Activated T-helper 1 cell treated with Interleukin-2 at 50 U/mL for 16 hours (primary cell): ENCODE measurements around the gene BPGM.

ENCODE experiments used
- DNase-seq: peaks from one replicate; pipeline ENCODE4 v3.0.0-alpha.2; 2020; ENCODE audit warnings: low read depth

Gene BPGM

DNA sequence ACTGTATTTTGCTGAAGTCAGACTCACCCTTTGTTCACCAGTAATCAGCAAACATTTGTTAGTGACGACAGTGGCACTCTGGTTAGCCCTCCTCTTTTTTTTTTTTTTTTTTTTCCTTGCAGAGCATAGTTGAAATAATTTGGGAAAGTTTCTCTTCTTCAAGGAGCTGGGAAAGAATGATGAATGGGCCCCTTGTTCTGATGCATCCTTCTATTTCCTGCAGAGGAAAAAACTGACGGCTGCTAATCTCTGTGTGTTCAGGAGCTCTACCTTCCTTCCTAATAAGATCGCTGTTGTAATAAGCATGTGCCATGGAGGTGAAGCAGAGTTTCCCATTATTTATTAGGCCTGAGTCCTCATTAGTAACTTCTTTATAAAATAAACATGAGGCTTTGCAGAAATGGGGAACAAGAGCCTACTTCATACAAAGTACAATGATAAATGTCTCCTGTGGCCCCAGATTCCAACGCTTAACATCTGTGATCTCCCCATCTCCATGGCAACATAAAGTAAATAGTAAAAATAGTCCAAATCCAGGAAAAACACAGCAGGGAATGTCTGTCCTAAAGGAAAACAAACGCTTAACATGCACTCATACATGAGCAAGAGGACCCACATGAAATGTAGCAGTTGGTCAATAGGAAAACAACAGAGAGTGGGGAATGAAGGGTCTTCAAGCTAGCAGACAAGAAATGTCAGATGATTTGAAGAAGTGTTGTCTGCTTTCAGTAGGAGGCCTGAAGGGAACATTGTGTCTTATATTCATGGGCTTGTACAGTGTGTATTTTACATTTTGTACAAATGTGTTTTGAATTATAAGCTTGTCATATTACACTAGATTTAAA is 73.7 kb downstream of the BPGM start:
- DNase-seq, result no peak

DNA sequence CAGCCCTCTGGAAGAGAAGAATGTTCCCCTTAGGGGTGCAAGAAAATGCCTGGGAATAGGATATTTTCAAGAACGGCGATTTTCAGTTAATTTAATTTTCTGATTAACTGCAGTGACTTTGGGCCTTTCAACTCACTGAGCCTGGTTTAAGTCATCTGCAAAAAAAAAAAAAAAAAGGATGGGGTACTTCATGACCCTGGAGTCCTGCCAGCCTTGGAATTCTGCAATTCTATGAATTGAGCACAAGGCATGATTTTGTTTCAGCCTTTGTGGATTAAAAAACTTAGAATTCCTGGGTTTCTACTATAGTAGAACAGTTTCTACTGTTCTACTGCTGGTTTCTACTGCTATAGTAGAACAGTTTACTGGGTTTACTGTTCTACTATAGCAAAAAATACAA is 74.5 kb downstream of the BPGM start:
- no peak for DNase-seq

DNA sequence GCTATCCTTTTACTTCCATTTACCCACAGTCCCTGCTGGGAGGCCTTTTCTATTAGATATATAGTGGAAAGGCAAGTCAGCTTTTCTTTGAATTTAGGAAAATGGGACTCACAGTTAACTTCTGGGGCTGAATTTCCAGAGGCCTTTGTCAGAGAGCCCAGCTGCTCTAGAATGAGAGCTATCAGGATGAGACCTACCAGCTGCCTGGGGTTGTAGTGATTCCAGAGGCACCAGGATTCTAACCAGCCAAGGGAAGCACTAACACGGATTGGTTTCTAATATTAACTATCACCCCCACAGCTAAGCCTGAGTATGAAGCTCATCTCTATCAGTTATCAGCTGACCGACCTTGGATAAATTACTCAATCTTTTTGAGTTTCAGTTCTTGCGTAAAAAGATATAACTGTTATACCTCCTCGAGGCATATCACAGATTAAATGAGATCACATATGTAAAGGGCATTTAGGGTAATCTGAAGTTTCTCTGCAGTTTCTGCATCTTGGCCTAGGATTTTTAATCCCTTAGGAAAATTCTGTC is 76.2 kb downstream of the BPGM start:
- DNase-seq, result no peak

DNA sequence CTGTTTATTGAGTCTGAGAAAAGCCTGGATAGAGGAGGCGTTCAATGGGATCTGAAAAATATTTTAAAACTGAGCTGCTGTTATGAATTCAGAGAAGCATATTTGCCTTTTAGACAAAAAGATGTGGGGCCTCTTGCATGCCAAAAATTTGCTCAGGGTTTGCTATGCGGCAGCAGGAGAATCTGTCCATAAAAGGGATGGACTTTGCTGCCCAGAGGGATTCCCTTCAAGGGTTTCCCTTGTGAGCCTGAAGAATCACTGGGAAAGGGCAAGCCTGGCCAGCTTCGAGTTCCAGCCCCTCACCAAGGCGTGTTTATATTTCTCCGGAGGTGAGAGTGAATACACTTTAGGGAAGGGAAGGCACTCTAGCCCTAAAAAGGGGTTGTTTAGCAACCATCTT is 77.2 kb downstream of the BPGM start:
- DNase-seq, result no peak

DNA sequence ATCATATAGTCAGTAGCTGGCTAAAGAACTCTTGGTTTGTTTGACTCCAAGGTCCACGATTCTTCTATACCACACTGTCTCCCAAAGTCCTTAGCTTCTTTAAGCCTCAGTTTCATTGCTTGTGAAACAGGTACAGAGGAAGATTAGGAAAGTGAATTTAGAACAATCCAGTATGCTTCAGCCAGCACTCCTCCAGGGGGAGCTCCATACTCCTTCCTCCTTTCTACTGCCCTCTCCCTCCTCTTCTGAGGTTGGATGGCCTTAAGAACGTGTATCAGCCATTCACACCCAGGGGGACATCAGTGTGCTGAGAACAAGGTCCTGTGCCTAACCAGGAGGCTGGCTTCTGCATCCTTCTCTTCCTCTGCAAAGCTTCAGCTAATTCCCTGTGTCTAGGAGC is 78.0 kb downstream of the BPGM start:
- DNase-seq, result no peak

DNA sequence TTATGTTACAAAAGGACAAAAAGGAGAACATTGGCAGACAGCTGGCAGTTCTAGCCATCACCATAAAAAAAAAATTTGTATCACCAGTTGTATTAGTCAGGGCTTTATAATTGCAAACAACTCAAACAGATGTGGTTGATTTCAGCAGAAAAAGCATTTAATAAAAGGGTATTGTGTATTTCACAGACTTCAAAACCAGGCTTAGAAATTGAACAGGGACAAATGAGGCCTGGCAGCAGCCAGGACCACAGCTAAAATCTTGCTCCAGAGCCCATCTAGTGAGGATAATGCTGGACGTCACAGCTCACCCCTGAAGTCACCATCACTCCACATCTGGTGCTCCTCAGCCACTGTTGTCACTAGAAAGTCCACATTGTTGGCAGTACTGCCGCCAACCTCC is 79.9 kb downstream of the BPGM start:
- no peak for DNase-seq

DNA sequence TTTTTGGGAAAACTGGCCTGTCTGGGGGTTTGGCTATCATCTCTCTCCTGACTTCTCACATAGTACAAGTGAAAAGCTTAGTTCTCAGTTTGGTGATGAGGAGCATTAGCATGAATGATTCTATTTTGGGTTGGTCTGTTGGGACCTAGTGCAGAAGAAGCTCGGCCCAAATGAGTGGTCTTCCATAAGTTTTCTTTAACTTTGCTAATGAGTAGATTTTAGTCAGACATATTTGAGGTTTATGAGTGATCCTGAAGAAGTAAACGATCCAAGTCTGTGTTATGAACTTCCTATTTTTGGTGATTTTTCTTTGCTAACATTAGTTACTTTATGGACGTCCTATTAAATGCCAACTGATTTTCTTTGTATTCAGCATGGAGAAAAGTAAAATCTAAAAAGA is 81.1 kb downstream of the BPGM start:
- no peak for DNase-seq
